Endothelial cell of umbilical vein (primary cell): ENCODE data around the gene RASGRF2.

Experiments
- EZH2 ChIP-seq: IDR thresholded peaks from 2 replicates; pipeline ENCODE4 v1.6.1; 2012; ENCODE audit warnings: borderline replicate concordance, low read depth, mild to moderate bottlenecking, moderate library complexity, low read length, inconsistent platforms; ENCODE audit not compliant: severe bottlenecking
- JUN ChIP-seq: IDR thresholded peaks from 2 replicates; pipeline ENCODE4 v1.6.1; 2011; ENCODE audit warnings: borderline replicate concordance, low read depth; ENCODE audit not compliant: insufficient read length, insufficient read depth
- MAX ChIP-seq: IDR thresholded peaks from 2 replicates; pipeline ENCODE4 v1.6.1; 2011; ENCODE audit not compliant: insufficient read depth, insufficient read length
- POLR2A ChIP-seq: IDR thresholded peaks from 2 replicates; pipeline ENCODE4 v1.6.1; 2012; ENCODE audit warnings: low read depth, mild to moderate bottlenecking, control low read depth, low read length
- TF ChIP-seq, protein P1 (sequence below), 2 donors: IDR thresholded peaks; 1 replicate in 1 of 2; 2 replicates in 1 of 2; pipeline ENCODE4 v1.5.1; 2011; ENCODE audit warnings: low read length in 2 of 2, mild to moderate bottlenecking in 2 of 2, moderate library complexity in 2 of 2, control low read depth in 1 of 2, inconsistent platforms in 1 of 2, low read depth in 1 of 2; ENCODE audit not compliant: insufficient read depth in 1 of 2; ENCODE audit errors: extremely low read depth in 1 of 2

GRCh38 chr5:81005708-81006107 is 45.5 kb downstream of the RASGRF2 start:
- no peak for TF ChIP-seq JUN
- TF ChIP-seq MAX = no peak
- TF ChIP-seq, protein P1, sequence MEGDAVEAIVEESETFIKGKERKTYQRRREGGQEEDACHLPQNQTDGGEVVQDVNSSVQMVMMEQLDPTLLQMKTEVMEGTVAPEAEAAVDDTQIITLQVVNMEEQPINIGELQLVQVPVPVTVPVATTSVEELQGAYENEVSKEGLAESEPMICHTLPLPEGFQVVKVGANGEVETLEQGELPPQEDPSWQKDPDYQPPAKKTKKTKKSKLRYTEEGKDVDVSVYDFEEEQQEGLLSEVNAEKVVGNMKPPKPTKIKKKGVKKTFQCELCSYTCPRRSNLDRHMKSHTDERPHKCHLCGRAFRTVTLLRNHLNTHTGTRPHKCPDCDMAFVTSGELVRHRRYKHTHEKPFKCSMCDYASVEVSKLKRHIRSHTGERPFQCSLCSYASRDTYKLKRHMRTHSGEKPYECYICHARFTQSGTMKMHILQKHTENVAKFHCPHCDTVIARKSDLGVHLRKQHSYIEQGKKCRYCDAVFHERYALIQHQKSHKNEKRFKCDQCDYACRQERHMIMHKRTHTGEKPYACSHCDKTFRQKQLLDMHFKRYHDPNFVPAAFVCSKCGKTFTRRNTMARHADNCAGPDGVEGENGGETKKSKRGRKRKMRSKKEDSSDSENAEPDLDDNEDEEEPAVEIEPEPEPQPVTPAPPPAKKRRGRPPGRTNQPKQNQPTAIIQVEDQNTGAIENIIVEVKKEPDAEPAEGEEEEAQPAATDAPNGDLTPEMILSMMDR (IDR thresholded peaks at IDR 0.05; ENCODE audit: extremely low read depth in 1 of 2, insufficient read depth in 1 of 2, low read depth in 1 of 2, low read length in 2 of 2) = no peak
- TF ChIP-seq EZH2 = no peak
- TF ChIP-seq POLR2A = no peak
